ENCODE results near the gene RPS14. TPM values are rescaled to one million over a fixed set of nuclear protein-coding genes. Genes with fewer than 3 reads are reported as not detected.

The RPS14 gene
- total RNA-seq, 1 donor from 2014 or later: 1,798 TPM

DNA sequence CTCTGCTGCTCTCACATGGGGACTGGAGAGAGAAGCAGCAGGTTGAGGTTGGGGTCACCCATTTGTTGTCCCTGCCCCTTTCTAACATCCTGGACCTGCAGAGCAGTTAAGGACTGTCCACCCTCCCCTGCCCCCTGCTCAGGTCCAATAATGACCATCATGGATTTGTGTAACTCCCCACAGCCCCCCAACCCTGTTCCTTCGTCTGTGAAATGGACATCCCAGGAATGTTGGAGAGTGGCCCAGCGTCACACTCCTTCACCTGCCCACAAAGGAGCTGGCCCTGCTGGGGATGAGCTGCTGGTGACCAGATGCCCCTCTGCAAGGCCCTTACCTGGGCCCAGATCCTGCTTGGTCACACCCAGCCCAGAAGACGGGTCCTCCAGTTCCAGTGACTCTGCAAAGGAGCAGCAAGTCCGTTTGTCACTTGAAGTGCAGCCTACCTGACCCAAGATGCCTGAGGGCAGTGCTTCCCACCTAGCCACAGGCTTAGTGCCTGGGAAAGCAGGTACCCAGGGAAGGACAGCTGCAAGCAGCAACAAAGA lies 47.2 kb downstream of the RPS14 start:
- H3K4me1 Mint-ChIP-seq (ENCODE audit: unreplicated experiment): peaks cover 24% of the 10 kb centered on the region
- H3K27ac Mint-ChIP-seq (ENCODE audit: unreplicated experiment): no peak overlapping the region
- peaks cover 22% of the 10 kb centered on the region for H3K36me3 Mint-ChIP-seq (ENCODE audit: unreplicated experiment)
- DNase-seq (ENCODE audit: extremely low spot score, unreplicated experiment): no peak
- no peaks in the 10 kb centered on the region for H3K27me3 Mint-ChIP-seq (ENCODE audit: unreplicated experiment)
- no peak overlapping the region for H3K4me3 Mint-ChIP-seq (ENCODE audit: unreplicated experiment)
- TF ChIP-seq, protein P1, sequence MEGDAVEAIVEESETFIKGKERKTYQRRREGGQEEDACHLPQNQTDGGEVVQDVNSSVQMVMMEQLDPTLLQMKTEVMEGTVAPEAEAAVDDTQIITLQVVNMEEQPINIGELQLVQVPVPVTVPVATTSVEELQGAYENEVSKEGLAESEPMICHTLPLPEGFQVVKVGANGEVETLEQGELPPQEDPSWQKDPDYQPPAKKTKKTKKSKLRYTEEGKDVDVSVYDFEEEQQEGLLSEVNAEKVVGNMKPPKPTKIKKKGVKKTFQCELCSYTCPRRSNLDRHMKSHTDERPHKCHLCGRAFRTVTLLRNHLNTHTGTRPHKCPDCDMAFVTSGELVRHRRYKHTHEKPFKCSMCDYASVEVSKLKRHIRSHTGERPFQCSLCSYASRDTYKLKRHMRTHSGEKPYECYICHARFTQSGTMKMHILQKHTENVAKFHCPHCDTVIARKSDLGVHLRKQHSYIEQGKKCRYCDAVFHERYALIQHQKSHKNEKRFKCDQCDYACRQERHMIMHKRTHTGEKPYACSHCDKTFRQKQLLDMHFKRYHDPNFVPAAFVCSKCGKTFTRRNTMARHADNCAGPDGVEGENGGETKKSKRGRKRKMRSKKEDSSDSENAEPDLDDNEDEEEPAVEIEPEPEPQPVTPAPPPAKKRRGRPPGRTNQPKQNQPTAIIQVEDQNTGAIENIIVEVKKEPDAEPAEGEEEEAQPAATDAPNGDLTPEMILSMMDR (IDR thresholded peaks at IDR 0.05): no peak
- H3K9me3 Mint-ChIP-seq (ENCODE audit: unreplicated experiment): no peaks in the 10 kb centered on the region

DNA sequence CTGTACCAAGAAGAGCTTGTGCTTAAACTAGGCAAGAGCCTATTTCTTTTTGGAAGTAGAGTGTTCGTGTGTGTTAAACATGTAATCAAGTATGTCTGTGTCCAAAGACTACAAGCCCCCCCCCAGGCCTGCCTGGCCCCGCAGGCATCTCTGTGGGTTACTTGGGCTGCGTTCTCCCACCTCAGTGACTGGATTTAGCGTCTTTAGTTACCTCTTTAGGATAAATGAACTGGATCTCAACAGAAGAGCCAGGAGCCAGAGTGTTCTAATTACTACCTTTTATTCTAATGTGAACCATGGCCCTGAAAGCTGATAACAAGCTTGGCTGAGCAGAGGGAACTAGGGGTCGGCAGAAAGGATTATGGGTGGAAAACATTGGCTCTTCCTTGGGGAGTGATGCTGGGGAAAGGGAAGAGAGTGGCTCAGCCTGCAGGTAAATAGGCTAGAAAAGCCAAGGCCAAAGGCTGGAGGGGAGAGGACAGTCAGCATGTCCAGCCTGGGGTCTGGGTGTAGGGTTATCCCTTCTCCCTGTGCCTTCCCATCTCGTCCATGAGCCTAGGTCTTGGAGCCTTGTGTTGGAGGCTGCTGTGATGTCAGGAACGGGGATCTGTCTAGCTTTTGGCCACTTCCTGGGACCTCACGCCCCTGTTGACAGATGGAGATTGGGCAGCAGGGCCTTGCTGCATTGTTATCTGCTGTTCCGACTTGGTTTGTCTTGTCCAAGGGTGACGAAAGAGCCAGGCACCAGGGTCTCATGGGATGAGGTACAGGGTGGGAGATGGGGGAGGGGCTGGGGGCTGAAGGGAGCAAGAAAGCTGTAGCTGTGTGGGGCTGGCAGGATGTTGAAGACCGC lies 47.9 kb downstream of the RPS14 start:
- no peak for DNase-seq (ENCODE audit: extremely low spot score, unreplicated experiment)
- Mint-ChIP-seq H3K4me1 (ENCODE audit: unreplicated experiment) (peaks cover 24% of the 10 kb centered on the region), H3K36me3 (ENCODE audit: unreplicated experiment) (peaks cover 23% of the 10 kb centered on the region), H3K27me3 (ENCODE audit: unreplicated experiment) (no peaks in the 10 kb centered on the region), H3K9me3 (ENCODE audit: unreplicated experiment) (no peaks in the 10 kb centered on the region), H3K27ac (ENCODE audit: unreplicated experiment) (no peak overlapping the region), H3K4me3 (ENCODE audit: unreplicated experiment) (no peak overlapping the region)
- TF ChIP-seq, protein P1 (IDR thresholded peaks at IDR 0.05): no peak

DNA sequence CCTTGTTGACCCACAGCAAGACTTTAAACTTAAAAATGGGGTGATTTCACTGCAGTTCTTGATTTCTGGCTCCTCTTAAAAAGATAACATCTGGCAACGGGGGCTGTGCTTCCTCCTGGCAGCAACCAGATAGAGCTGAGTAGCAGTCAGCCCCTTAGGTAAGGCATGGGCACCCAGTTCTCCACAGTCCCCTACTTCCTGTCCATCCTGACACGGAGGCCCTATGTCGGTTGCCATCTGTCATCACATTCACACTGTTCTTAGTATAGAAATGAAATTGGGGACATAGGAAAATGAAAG lies 48.5 kb downstream of the RPS14 start:
- TF ChIP-seq, protein P1 (IDR thresholded peaks at IDR 0.05): no peak
- Mint-ChIP-seq H3K36me3 (ENCODE audit: unreplicated experiment) (peaks cover 29% of the 10 kb centered on the region), H3K4me3 (ENCODE audit: unreplicated experiment) (no peak overlapping the region), H3K9me3 (ENCODE audit: unreplicated experiment) (no peaks in the 10 kb centered on the region), H3K27me3 (ENCODE audit: unreplicated experiment) (no peaks in the 10 kb centered on the region), H3K4me1 (ENCODE audit: unreplicated experiment) (peaks cover 24% of the 10 kb centered on the region), H3K27ac (ENCODE audit: unreplicated experiment) (no peak overlapping the region)
- DNase-seq (ENCODE audit: extremely low spot score, unreplicated experiment): no peak

DNA sequence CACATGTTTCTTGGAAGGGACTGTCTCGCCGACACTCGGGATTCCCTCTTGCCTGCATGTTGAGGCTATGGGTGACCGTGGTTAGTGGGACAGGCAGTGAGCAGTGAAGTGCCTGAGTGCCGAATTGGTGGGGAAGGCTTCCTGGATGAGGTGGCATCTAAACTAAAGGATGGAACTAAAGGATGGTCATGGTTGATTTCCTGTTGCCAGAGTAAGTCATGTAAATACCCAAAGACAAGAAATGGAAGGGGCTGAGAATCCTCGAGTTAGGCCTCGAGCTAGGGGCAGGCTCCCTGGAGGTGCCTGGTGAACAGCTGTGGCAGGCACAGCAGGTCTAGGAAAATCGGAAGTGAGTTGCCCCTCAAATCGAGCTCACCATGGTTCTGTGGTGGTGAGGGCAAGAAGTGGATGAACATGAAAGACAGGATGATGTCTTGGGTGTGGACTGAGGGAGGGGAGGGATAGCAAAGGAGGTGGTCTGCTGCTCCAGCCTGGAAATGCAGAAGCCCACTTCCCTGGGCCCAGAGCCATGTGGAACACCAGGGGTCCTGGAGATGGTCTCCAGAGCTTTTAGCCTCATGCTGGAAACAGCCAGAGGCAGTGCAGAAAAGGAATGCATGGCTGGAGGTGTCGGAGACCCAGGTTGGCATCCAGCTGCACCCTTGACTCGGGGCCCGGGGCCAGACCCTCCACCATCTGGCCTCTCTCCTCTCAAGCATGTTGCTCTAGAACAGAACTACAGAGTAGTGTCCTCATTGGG lies 49.0 kb downstream of the RPS14 start:
- TF ChIP-seq, protein P1 (IDR thresholded peaks at IDR 0.05): no peak
- H3K9me3 Mint-ChIP-seq (ENCODE audit: unreplicated experiment): no peaks in the 10 kb centered on the region
- no peak overlapping the region for H3K27ac Mint-ChIP-seq (ENCODE audit: unreplicated experiment)
- H3K36me3 Mint-ChIP-seq (ENCODE audit: unreplicated experiment): peaks cover 32% of the 10 kb centered on the region
- DNase-seq (ENCODE audit: extremely low spot score, unreplicated experiment): no peak
- H3K4me3 Mint-ChIP-seq (ENCODE audit: unreplicated experiment): no peak overlapping the region
- no peaks in the 10 kb centered on the region for H3K27me3 Mint-ChIP-seq (ENCODE audit: unreplicated experiment)
- H3K4me1 Mint-ChIP-seq (ENCODE audit: unreplicated experiment): peaks cover 24% of the 10 kb centered on the region
